Left lung (tissue), 10 donors: ENCODE results near the gene CD300LG. TPM values are rescaled to one million over a fixed set of nuclear protein-coding genes. Genes with fewer than 3 reads are reported as not detected.
"Not testable (repeated sequence)": the region's sequence is repeated elsewhere in the genome, so short reads cannot be mapped to it uniquely, and the experiment has no call there.

Experiments
- ATAC-seq: fragments of 200-7000 bp; cut with Tn5 transposase; one replicate; pipeline ENCODE4 v1.9.1; 2020; ENCODE audit warnings: moderate library complexity
- DNase-seq, 4 donors: peaks; one replicate each; pipeline ENCODE4 v3.0.0-alpha.2; 2013 to 2020
- H3K27ac ChIP-seq, 2 donors: fragments of 200-600 bp; sonication (generic) in 1 of 2; one replicate each; pipeline versions ENCODE4 v1.5.0 to v1.8.0; 2020 to 2021
- H3K27me3 ChIP-seq, 2 donors: fragments of 200-600 bp; sonication (generic) in 1 of 2; one replicate each; pipeline versions ENCODE4 v1.5.0 to v1.8.0; 2020 to 2021
- H3K36me3 ChIP-seq, 2 donors: fragments of 200-600 bp; sonication (generic) in 1 of 2; one replicate each; pipeline versions ENCODE4 v1.5.0 to v1.8.0; 2020 to 2021
- H3K4me1 ChIP-seq, 2 donors: fragments of 200-600 bp; one replicate each; pipeline ENCODE4 v1.8.0; 2021
- H3K4me3 ChIP-seq, 2 donors: fragments of 200-600 bp; sonication (generic) in 1 of 2; one replicate each; pipeline versions ENCODE4 v1.5.0 to v1.8.0; 2020 to 2021; ENCODE audit warnings: mild to moderate bottlenecking in 1 of 2
- H3K9me3 ChIP-seq, 2 donors: fragments of 200-600 bp; sonication (generic) in 1 of 2; one replicate each; pipeline versions ENCODE4 v1.5.0 to v1.8.0; 2020 to 2021
- intact Hi-C, 2 donors: fragments of 100-400 bp; cut with DNase I; formaldehyde crosslinking; loops; one replicate each; pipeline versions ENCODE4 v1.11.2 to v1.14.2; 2022
- polyA plus RNA-seq, 6 donors: library from polyadenylated mRNA; unstranded; fragments of 120-200 nt; gene quantifications; one replicate each; pipeline ENCODE4 v1.2.1, GENCODE V29; 2013; ENCODE audit not compliant: insufficient read length in 6 of 6
- total RNA-seq, 2 donors: library from RNA; stranded (reverse); fragmentation: NEBNext Ultra II Directional; extraction: Animal tissue kit (Norgen Biotek cat#: 25700); gene quantifications; one replicate each; pipeline ENCODE4 v1.2.1, GENCODE V29; 2021
- TF ChIP-seq, protein P1 (sequence below), 2 donors: fragments of 200-600 bp; sonication (generic) in 1 of 2; IDR thresholded peaks; one replicate each; pipeline versions ENCODE4 v1.5.0 to v1.8.0; 2021; ENCODE audit warnings: antibody characterized with exemption in 2 of 2
- donor health status: DM: no; HTN: yes; CAD: no.
- donor health status: DM: no; HTN: no; CAD: no.

CD300LG gene
- total and polyA plus RNA-seq, 8 donors, result 0.53 to 7.1 (median 1.5) TPM

DNA sequence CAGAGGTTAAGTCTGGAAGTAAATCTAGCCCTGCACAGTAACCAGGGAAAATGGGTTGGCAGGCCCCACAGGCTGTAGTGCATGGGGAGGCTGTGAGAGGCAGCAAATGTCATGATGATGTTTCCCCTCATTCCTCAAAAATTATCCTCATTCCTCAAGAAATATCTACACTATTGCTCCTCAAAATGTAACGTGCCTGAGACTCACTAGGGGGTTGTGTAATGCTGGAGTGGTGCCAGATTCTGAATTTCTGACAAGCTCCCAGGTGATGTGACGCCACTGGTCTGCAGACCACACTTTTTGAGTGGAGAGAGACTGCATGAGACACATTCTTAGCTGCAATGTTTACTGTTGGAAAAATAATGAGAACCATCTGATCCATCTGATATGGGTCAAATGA lies 12.9 kb upstream of the CD300LG start:
- Histone ChIP-seq H3K27ac (no peak overlapping the region), H3K4me1 (peaks cover 12 to 28% of the 10 kb centered on the region in 2 donors), H3K36me3 (peaks cover 0 to 11% of the 10 kb centered on the region in 2 donors), H3K4me3 (no peak overlapping the region), H3K9me3 (no peaks in the 10 kb centered on the region), H3K27me3 (peaks cover 0 to 37% of the 10 kb centered on the region in 2 donors)
- TF ChIP-seq, protein P1, sequence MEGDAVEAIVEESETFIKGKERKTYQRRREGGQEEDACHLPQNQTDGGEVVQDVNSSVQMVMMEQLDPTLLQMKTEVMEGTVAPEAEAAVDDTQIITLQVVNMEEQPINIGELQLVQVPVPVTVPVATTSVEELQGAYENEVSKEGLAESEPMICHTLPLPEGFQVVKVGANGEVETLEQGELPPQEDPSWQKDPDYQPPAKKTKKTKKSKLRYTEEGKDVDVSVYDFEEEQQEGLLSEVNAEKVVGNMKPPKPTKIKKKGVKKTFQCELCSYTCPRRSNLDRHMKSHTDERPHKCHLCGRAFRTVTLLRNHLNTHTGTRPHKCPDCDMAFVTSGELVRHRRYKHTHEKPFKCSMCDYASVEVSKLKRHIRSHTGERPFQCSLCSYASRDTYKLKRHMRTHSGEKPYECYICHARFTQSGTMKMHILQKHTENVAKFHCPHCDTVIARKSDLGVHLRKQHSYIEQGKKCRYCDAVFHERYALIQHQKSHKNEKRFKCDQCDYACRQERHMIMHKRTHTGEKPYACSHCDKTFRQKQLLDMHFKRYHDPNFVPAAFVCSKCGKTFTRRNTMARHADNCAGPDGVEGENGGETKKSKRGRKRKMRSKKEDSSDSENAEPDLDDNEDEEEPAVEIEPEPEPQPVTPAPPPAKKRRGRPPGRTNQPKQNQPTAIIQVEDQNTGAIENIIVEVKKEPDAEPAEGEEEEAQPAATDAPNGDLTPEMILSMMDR (IDR thresholded peaks at IDR 0.05), result no peak
- intact Hi-C loops, result loop anchor here in 1 of 2 donors (10.0 kb wide), 1 partner anchor 49 kb away; the partner anchor contains the start of gene CFAP97D1
- DNase-seq (peak in 1 of 4 donors; percentile 12), ATAC-seq (no peak)

DNA sequence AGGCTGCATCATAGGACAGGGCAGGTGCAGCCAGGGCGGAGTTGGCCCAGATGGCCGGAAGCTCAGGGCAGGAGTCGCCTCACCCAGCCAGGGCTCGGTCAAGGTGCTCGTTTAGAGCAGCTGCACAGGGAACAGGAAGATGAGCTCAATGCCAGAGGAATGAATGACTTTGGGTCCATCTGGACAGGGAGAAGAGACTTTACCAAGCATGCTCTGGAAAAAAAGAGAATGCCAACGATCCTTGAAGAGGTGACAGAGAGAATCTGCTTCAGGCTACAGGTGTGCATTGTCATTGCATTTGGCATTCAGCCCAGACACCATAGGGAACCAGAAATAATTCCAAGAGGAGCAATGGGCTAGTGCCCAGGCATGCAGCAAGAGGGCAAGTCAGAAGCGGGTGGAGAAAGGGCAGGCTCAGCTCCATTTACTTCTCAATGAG lies 7.3 kb upstream of the CD300LG start:
- intact Hi-C loops, result loop anchor here in 1 of 2 donors (10.0 kb wide), 1 partner anchor 55 kb away; the partner anchor contains the start of gene CFAP97D1
- H3K27ac ChIP-seq, result no peak overlapping the region
- no peaks in the 10 kb centered on the region for H3K36me3 ChIP-seq
- DNase-seq (peak in 1 of 4 donors; percentile 55), ATAC-seq (peak; percentile 81)
- H3K4me1 ChIP-seq, result peaks cover 6 to 8% of the 10 kb centered on the region in 2 donors
- H3K27me3 ChIP-seq, result peaks cover 0 to under 1% of the 10 kb centered on the region in 2 donors
- no peak overlapping the region for H3K4me3 ChIP-seq
- TF ChIP-seq, protein P1 (IDR thresholded peaks at IDR 0.05), result no peak
- H3K9me3 ChIP-seq, result no peaks in the 10 kb centered on the region

DNA sequence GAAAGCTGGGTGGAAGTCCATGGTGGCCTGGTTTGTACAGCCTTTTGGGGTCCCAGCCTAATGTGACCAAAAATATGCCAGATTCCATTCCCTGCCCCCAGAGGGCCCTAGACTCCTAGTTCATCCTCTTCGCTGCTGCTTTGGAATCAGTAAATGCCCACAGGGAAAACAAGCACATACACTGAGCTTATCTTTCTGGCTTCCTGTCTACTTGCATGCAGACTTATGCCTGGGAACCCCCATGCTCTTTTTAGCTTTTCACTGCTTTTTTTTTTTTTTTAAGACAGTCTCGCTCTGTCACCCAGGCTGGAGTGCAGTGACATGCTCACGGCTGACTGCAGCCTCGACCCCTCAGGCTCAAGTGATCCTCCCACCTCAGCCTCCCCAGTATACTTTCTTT lies 6.2 kb upstream of the CD300LG start:
- intact Hi-C loops, result no loop called here
- Histone ChIP-seq H3K9me3 (no peaks in the 10 kb centered on the region), H3K27ac (no peak overlapping the region), H3K4me3 (no peak overlapping the region), H3K27me3 (no peaks in the 10 kb centered on the region), H3K36me3 (no peaks in the 10 kb centered on the region), H3K4me1 (peaks cover 7 to 8% of the 10 kb centered on the region in 2 donors)
- peak in 1 of 4 donors; percentile 11 for DNase-seq
- TF ChIP-seq, protein P1 (IDR thresholded peaks at IDR 0.05), result no peak
- no peak for ATAC-seq

DNA sequence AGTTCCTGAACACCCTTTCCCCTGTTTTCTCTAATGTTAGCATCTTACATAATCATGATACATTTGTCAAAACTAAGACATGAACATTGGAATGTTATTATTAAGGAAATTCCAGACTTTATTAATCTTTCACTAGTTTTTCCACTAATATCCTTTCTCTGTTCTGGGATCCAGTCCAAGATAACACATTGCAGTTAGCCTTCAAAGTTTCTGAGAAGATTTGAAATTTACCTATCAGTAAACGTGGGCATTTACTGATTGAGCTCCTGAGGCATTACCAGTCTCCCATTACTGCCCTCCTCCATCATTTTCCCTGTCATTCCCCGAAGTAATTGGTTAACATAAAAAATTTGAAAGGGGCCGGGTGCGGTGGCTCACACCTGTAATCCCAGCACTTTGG lies 5.7 kb upstream of the CD300LG start:
- Histone ChIP-seq H3K4me3 (no peak overlapping the region), H3K27me3 (no peaks in the 10 kb centered on the region), H3K27ac (no peak overlapping the region), H3K4me1 (peaks cover 8 to 10% of the 10 kb centered on the region in 2 donors), H3K9me3 (no peaks in the 10 kb centered on the region), H3K36me3 (no peaks in the 10 kb centered on the region)
- DNase-seq (no peak), ATAC-seq (no peak)
- TF ChIP-seq, protein P1 (IDR thresholded peaks at IDR 0.05), result no peak
- intact Hi-C loops, result no loop called here

DNA sequence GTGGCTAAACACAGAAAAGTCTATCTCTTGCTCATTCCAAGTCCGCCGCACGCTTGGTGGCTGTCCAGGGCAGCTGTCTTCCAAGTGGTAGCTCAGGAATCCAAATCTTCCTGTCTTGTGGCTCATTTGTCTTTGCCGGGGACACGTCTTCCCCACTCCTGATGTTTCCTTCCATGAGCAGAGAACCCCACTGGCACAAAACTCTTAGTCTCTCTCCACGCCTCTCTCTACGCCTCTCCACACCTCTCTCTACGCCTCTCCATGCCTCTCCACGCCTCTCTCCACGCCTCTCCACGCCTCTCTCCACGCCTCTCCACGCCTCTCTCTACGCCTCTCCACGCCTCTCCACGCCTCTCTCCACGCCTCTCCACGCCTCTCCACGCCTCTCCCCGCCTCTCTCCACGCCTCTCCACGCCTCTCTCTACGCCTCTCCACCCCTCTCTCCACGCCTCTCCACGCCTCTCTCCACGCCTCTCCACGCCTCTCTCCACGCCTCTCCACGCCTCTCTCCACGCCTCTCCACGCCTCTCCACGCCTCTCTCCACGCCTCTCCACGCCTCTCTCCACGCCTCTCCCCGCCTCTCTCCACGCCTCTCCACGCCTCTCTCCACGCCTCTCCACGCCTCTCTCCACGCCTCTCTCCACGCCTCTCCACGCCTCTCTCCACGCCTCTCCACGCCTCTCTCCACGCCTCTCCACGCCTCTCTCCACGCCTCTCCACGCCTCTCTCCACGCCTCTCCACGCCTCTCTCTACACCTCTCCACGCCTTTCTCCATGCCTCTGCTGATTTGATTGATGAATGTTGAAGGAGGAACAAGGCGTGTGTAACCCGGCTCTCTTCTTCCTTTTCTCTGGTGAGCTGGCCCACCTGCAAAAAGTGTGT lies 4.6 kb upstream of the CD300LG start:
- H3K27ac ChIP-seq, H3K27me3 ChIP-seq, H3K9me3 ChIP-seq, H3K4me3 ChIP-seq, H3K36me3 ChIP-seq, intact Hi-C loops: not testable (repeated sequence)
- DNase-seq (peak in 2 of 4 donors; percentile 21 to 45), ATAC-seq (peak; percentile 31)
- H3K4me1 ChIP-seq, result peaks cover 10 to 18% of the 10 kb centered on the region in 2 donors
